GM19372 (cell line): ENCODE data around the gene SPPL2B.
"Not testable (repeated sequence)": the region's sequence is repeated elsewhere in the genome, so short reads cannot be mapped to it uniquely, and the experiment has no call there.

Experiments used
- ATAC-seq: cut with Tn5 transposase; IDR thresholded peaks from one replicate; pipeline ENCODE4 v1.9.1; 2021; ENCODE audit warnings: mild to moderate bottlenecking, low read depth, moderate library complexity; ENCODE audit not compliant: unreplicated experiment

SPPL2B gene

GRCh38 chr19:2335848-2336247, 7.4 kb downstream of the SPPL2B start:
- ATAC-seq: no peak

- ATAC-seq: no peak
Observed at GRCh38 chr19:2336528-2337328, 8.2 kb downstream of the SPPL2B start.

GRCh38 chr19:2337329-2337707, 8.8 kb downstream of the SPPL2B start:
- ATAC-seq: no peak

- no peak for ATAC-seq
Observed at GRCh38 chr19:2338055-2338615, 9.7 kb downstream of the SPPL2B start.

- no peak for ATAC-seq
Observed at GRCh38 chr19:2338751-2339643, 10.5 kb downstream of the SPPL2B start.

- no peak for ATAC-seq
Observed at GRCh38 chr19:2339644-2340310, 11.3 kb downstream of the SPPL2B start.

GRCh38 chr19:2340496-2341243, 12.2 kb downstream of the SPPL2B start:
- ATAC-seq: no peak

GRCh38 chr19:2341244-2341751, 12.8 kb downstream of the SPPL2B start:
- ATAC-seq: no peak

- no peak for ATAC-seq
Observed at GRCh38 chr19:2341982-2342381, 13.5 kb downstream of the SPPL2B start.

GRCh38 chr19:2342656-2343288, 14.3 kb downstream of the SPPL2B start:
- no peak for ATAC-seq

GRCh38 chr19:2343289-2343982, 15.0 kb downstream of the SPPL2B start:
- ATAC-seq: no peak

GRCh38 chr19:2344381-2344870, 15.9 kb downstream of the SPPL2B start:
- no peak for ATAC-seq

- ATAC-seq: no peak
Observed at GRCh38 chr19:2345076-2345475, 16.6 kb downstream of the SPPL2B start.

- ATAC-seq: no peak
Observed at GRCh38 chr19:2345794-2346663, 17.5 kb downstream of the SPPL2B start.

GRCh38 chr19:2349818-2350217, 21.3 kb downstream of the SPPL2B start:
- ATAC-seq: not testable (repeated sequence)

- ATAC-seq: no peak
Observed at GRCh38 chr19:2350656-2351055, 22.2 kb downstream of the SPPL2B start.

- ATAC-seq: no peak
Observed at GRCh38 chr19:2351591-2351990, 23.1 kb downstream of the SPPL2B start.

GRCh38 chr19:2352121-2352520, 23.6 kb downstream of the SPPL2B start:
- ATAC-seq: no peak
